ENCODE results near the gene LINGO1.
A peak's percentile ranks its signal among the peaks of the same experiment; 100 is the strongest.

LINGO1 gene

GRCh38 chr15:77597804-77598453 is 34.8 kb downstream of the LINGO1 start:
- peak; percentile 70 for DNase-seq (ENCODE audit: low spot score)

GRCh38 chr15:77596821-77597803 is 35.6 kb downstream of the LINGO1 start:
- DNase-seq (ENCODE audit: low spot score), result no peak

GRCh38 chr15:77595231-77595630 is 37.5 kb downstream of the LINGO1 start:
- DNase-seq (ENCODE audit: low spot score), result no peak

- no peak for DNase-seq (ENCODE audit: low spot score)
Observed at GRCh38 chr15:77592758-77593157, 40.0 kb downstream of the LINGO1 start.

GRCh38 chr15:77591968-77592613 is 40.6 kb downstream of the LINGO1 start:
- no peak for DNase-seq (ENCODE audit: low spot score)

- DNase-seq (ENCODE audit: low spot score), result no peak
Observed at GRCh38 chr15:77589839-77590238, 42.9 kb downstream of the LINGO1 start.

GRCh38 chr15:77588126-77588525 is 44.6 kb downstream of the LINGO1 start:
- DNase-seq (ENCODE audit: low spot score), result no peak

- no peak for DNase-seq (ENCODE audit: low spot score)
Observed at GRCh38 chr15:77584691-77585090, 48.0 kb downstream of the LINGO1 start.

- DNase-seq (ENCODE audit: low spot score), result peak; percentile 58
Observed at GRCh38 chr15:77584201-77584600, 48.5 kb downstream of the LINGO1 start.

- no peak for DNase-seq (ENCODE audit: low spot score)
Observed at GRCh38 chr15:77582763-77583162, 49.9 kb downstream of the LINGO1 start.

- no peak for DNase-seq (ENCODE audit: low spot score)
Observed at GRCh38 chr15:77581896-77582569, 50.7 kb downstream of the LINGO1 start.

- DNase-seq (ENCODE audit: low spot score), result peak; percentile 68
Observed at GRCh38 chr15:77580996-77581682, 51.6 kb downstream of the LINGO1 start.

- DNase-seq (ENCODE audit: low spot score), result no peak
Observed at GRCh38 chr15:77579498-77580188, 53.1 kb downstream of the LINGO1 start.

GRCh38 chr15:77578641-77579372 is 53.9 kb downstream of the LINGO1 start:
- no peak for DNase-seq (ENCODE audit: low spot score)

- peak; percentile 60 for DNase-seq (ENCODE audit: low spot score)
Observed at GRCh38 chr15:77577366-77577950, 55.3 kb downstream of the LINGO1 start.

- no peak for DNase-seq (ENCODE audit: low spot score)
Observed at GRCh38 chr15:77576538-77576937, 56.2 kb downstream of the LINGO1 start.

GRCh38 chr15:77575203-77575934 is 57.3 kb downstream of the LINGO1 start:
- DNase-seq (ENCODE audit: low spot score), result no peak

GRCh38 chr15:77574521-77575202 is 58.0 kb downstream of the LINGO1 start:
- no peak for DNase-seq (ENCODE audit: low spot score)

Data from SK-N-DZ (cell line).